Spinal cord (tissue), 10 donors: ENCODE measurements around the gene F12. TPM values are rescaled to one million over a fixed set of nuclear protein-coding genes. Genes with fewer than 3 reads are reported as not detected.

ENCODE experiments used
- DNase-seq, 6 donors: peaks; one replicate each; pipeline versions ENCODE4 v3.0.0 to v3.0.0-alpha.2; 2013 to 2015; ENCODE audit warnings: low spot score in 6 of 6, low read depth in 4 of 6
- H3K27ac ChIP-seq: one replicate; pipeline ENCODE4 v1.5.1; 2013; ENCODE audit warnings: low read depth, low read length, control low read depth
- H3K27me3 ChIP-seq: one replicate; pipeline ENCODE4 v1.6.1; 2013; ENCODE audit warnings: low read length; ENCODE audit not compliant: control insufficient read depth, insufficient read depth
- H3K36me3 ChIP-seq: one replicate; pipeline ENCODE4 v1.6.1; 2013; ENCODE audit warnings: low read length; ENCODE audit not compliant: control insufficient read depth, insufficient read depth
- H3K4me1 ChIP-seq: one replicate; pipeline ENCODE4 v1.6.1; 2013; ENCODE audit warnings: low read length; ENCODE audit not compliant: control insufficient read depth, insufficient read depth
- H3K4me3 ChIP-seq: one replicate; pipeline ENCODE4 v1.5.1; 2013; ENCODE audit warnings: low read depth, low read length, control low read depth
- H3K9me3 ChIP-seq: one replicate; pipeline ENCODE4 v1.6.1; 2013; ENCODE audit warnings: low read length; ENCODE audit not compliant: control insufficient read depth, insufficient read depth
- WGBS: methylation state at CpG from one replicate; pipeline ENCODE4 v1.1.5; 2013; ENCODE audit warnings: missing lambda C conversion rate; ENCODE audit not compliant: insufficient coverage; 5-methylcytosine and 5-hydroxymethylcytosine counted together
- polyA plus RNA-seq, 2 donors: library from polyadenylated mRNA; unstranded; fragments of 120-200 nt; gene quantifications; one replicate each; pipeline ENCODE4 v1.2.1, GENCODE V29; 2013; ENCODE audit not compliant: insufficient read length in 2 of 2
- total RNA-seq, 2 donors: library from RNA; depleted of rRNA in 1 of 2; stranded (reverse); fragments of 120-200 nt in 1 of 2; fragments of >200 nt in 1 of 2; gene quantifications; one replicate each; pipeline versions ENCODE4 v1.2.3 to v1.2.4, GENCODE V29; 2013 to 2014
- donor health status: healthy.

F12 gene
- total and polyA plus RNA-seq, 4 donors, result 1.9 to 15.1 (median 8.9) TPM

DNA sequence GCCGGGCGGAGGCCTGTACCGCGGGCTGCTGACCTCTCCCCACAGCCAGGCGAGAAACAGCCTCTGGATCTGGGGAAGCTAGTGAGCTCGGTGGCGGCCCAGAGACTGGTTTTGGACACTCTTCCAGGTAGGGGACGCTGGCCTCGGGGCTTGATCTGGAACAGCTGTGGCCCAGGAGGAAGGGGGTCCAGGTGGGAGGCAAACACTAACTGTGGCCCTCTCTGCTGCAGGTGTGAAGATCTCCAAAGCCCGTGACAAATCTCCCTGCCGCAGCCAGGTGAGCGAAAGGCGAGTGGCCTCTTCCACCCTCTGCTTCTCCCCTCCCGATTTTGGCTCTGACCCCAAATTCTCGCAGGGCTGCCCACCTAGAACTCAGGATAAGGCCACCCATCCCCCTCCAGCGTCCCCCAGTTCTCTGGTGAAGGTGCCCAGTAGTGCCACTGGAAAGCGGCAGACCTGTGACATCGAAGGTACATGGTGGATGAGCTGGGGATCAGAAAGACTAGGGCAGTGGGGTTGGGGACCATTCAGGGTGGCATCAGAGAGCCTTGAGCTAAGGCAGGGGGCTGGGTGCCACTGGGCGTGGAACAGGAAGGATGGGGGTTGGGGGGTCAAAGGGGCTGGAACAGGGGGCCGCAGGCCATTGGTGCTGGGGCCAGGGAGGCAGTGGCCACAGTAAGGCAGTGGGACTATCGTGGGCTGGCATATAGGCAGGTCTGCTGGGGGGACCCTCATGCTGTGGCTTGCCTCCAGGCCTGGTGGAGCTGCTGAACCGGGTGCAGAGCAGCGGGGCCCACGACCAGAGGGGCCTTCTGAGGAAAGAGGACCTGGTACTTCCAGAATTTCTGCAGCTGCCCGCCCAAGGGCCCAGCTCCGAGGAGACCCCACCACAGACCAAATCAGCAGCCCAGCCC is 38.0 kb downstream of the F12 start:
- Histone ChIP-seq H3K4me3 (peak overlapping the region; percentile 21), H3K27me3 (peaks cover 33% of the 10 kb centered on the region), H3K4me1 (peaks cover 40% of the 10 kb centered on the region), H3K36me3 (peaks cover 8% of the 10 kb centered on the region), H3K27ac (no peak overlapping the region), H3K9me3 (no peaks in the 10 kb centered on the region)
- 52% methylated on average over 23 of the region's 26 CpGs for WGBS
- no peak for DNase-seq

DNA sequence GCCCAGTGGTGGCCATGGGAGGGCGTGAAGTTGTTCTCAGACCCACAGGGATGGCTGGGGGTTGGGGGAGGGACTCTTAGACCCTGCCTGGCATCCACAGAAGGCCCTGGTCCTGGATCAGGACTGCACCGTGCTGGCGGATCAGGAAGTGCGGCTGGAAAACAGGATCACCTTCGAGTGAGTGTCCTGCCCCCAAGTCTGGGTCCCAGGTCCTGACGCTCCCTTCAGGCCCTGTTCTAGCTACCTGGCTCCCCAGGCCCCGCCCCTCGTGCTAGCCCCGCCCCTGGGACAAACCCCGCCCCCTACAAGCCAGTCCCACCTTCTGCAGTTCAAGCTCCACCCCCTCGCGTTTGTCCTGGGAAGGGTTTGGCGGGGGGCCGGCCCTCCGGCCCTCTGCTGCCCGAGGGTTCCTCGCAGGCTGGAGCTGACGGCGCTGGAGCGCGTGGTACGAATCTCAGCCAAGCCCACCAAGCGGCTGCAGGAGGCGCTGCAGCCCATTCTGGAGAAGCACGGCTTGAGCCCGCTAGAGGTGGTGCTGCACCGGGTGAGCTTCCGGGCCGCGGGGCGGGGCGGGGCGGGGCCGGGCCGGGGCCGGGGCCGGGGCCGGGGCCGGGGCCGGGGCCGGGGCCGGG is 38.8 kb downstream of the F12 start:
- no peak overlapping the region for H3K27ac ChIP-seq

DNA sequence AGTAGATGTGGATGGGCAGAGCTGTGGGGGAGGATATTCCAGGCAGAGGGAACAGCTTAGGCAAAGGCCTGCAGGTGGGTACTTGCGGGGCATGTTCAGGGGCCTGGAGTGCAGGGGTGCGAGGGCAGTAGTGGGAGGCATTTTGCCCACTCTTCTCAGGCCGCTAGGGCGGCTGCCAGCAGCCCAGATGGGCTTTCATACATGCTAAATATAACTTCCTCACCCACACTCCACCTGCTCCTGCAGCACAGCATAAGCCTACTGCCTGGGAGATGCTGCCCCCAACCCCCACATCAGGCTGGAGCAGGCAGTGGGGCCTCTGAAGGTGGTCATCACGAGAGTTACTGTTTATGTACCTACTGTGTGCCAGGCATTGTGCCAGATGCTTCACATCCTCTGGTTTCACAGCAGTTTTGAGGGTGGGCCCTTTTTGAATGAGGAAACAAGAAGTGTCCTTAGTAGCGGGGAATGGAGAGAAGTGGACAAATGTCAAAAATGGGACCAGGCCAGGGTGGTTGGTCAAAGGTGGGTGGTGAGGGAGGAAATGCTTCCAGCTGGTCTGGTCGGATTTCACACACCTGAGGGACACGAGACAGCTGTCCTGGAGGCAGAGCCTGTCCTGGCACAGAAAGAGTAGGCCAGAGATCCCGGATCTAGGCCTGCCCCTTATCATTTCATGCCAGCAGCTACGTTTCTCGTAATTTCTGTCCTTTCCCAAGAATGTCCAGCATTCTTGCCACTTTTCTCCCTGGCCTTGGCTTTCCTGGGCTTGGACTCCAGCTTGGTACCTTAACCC is 39.5 kb downstream of the F12 start:
- H3K27ac ChIP-seq, result no peak overlapping the region
- H3K4me3 ChIP-seq, result no peak overlapping the region
- 85% methylated on average over 11 of the region's 11 CpGs for WGBS
- peaks cover 8% of the 10 kb centered on the region for H3K36me3 ChIP-seq
- no peak for DNase-seq
- H3K4me1 ChIP-seq, result peaks cover 40% of the 10 kb centered on the region
- H3K27me3 ChIP-seq, result peaks cover 33% of the 10 kb centered on the region
- H3K9me3 ChIP-seq, result no peaks in the 10 kb centered on the region

More for the DNA sequence above, 38.8 kb downstream of the F12 start:
- H3K27me3 ChIP-seq, result peaks cover 33% of the 10 kb centered on the region
- H3K4me1 ChIP-seq, result peaks cover 40% of the 10 kb centered on the region
- H3K4me3 ChIP-seq, result no peak overlapping the region
- H3K9me3 ChIP-seq, result no peaks in the 10 kb centered on the region
- H3K36me3 ChIP-seq, result peaks cover 8% of the 10 kb centered on the region
- peak in 4 of 6 donors; percentile 44 to 89 (median 72) for DNase-seq
- 3% methylated on average over 32 of the region's 42 CpGs for whole genome bisulfite sequencing

DNA sequence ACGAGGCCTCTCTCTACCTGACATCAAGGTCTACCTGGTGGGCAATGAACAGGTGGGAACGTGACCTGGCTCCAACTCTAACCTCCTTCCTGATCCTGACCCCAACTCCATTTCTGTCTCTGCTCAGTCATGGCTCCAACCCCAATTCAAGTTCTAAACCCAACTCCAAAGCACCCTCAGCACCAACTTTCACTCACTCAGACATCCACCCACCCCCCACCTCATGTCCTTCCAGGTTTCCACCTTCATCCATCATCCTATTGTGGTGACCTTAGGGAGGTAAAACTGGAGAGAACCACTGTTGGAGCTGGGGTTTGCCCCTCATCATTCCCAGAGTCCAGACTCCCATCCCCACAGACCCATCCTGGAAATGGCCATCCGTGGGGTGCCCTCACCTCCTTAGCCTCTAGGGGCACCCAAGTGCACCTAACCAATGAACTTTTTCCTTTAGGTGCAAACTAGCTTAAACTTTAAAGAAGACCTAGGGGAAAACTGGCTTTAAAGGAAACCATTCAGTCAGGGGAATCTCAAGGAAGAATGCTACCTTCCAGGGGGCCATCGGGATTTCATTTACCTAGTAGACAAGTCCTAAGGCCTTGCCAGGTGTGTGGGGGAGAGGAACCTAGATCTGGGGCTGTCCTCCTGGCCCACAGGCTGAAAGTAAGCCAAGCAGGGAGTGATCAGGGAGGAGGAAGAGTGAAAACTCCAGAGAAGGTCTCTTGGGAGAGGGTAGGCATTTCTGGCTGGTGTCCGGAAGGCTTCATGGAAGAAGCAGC is 40.3 kb downstream of the F12 start:
- Histone ChIP-seq H3K9me3 (no peaks in the 10 kb centered on the region), H3K36me3 (peaks cover 8% of the 10 kb centered on the region), H3K27ac (no peak overlapping the region), H3K4me3 (no peak overlapping the region), H3K27me3 (peaks cover 40% of the 10 kb centered on the region), H3K4me1 (peaks cover 40% of the 10 kb centered on the region)
- DNase-seq, result no peak
- 98% methylated on average over 4 of the region's 5 CpGs for WGBS

- Histone ChIP-seq H3K36me3 (peaks cover 5% of the 10 kb centered on the region), H3K27ac (no peak overlapping the region), H3K27me3 (peaks cover 45% of the 10 kb centered on the region), H3K4me3 (no peak overlapping the region), H3K4me1 (peaks cover 43% of the 10 kb centered on the region), H3K9me3 (no peaks in the 10 kb centered on the region)
- WGBS, result 66% methylated on average over 26 of the region's 29 CpGs
- DNase-seq, result no peak
Observed at GRCh38 chr5:177367981-177368868, 41.1 kb downstream of the F12 start.

DNA sequence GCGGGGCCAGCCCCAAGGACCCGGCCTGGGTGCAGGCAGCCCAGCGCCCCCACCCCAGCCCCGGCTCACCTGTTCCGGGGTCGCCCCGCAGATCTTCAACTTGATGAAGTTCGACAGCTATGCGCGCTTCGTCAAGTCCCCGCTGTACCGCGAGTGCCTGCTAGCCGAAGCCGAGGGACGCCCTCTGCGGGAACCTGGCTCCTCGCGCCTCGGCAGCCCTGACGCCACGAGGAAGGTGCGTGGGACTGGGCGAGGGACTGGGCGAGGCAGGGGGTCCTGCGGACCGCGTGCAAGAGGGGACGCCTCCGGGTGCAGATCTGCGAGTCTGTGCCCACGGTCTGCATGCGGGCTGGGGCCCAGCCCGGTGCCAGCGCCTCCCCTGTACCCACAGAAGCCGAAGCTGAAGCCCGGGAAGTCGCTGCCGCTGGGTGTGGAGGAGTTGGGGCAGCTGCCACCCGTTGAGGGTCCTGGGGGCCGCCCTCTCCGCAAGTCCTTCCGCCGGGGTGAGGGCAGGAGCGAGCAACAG is 42.0 kb downstream of the F12 start:
- no peak for DNase-seq
- WGBS, result 6% methylated on average over 44 of the region's 46 CpGs
- Histone ChIP-seq H3K27ac (no peak overlapping the region), H3K36me3 (peaks cover 5% of the 10 kb centered on the region), H3K9me3 (no peaks in the 10 kb centered on the region), H3K27me3 (peaks cover 46% of the 10 kb centered on the region), H3K4me1 (peaks cover 51% of the 10 kb centered on the region), H3K4me3 (peak overlapping the region; percentile 52)

DNA sequence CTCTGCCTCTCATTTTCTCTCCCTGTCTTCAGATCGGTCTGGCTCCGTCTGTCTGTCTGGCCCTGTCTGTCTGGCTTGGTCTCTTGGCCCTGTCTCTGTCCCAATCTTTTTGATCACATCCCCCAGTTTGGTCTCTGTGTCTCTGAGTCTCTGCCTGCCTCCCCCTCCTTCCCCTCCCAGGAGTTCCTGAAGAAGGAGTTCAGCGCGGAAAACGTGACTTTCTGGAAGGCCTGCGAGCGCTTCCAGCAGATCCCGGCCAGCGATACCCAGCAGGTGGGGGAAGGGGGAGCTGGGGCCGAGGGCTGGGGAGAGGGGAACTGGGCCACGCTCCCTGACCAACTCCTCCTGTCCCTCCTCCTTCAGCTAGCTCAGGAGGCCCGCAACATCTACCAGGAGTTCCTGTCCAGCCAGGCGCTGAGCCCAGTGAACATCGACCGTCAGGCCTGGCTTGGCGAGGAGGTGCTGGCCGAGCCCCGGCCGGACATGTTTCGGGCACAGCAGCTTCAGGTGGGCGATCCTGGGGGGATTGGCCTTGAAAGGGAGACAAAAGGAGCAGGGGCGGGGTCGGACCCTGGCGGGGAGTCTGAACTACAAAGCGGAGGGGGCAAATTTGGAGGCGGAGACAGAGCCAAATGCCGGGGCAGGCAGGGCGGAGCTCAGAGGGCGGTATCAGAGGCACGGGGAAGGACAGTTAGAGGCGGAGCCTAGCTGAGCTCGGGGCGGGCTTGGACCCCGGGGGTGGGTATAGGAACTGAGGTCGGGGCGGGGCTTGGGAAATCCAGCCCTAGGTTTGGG is 42.6 kb downstream of the F12 start:
- 8% methylated on average over 34 of the region's 36 CpGs for WGBS
- H3K27ac ChIP-seq, result peak overlapping the region; percentile 95
- H3K36me3 ChIP-seq, result no peaks in the 10 kb centered on the region
- DNase-seq, result peak in 3 of 6 donors; percentile 38 to 91 (median 86)
- peaks cover 45% of the 10 kb centered on the region for H3K4me1 ChIP-seq
- H3K4me3 ChIP-seq, result peak overlapping the region; percentile 52
- H3K27me3 ChIP-seq, result peaks cover 46% of the 10 kb centered on the region
- no peaks in the 10 kb centered on the region for H3K9me3 ChIP-seq
